K562 (cell line): ENCODE measurements around the gene DCUN1D3. TPM values are rescaled to one million over a fixed set of nuclear protein-coding genes. Genes with fewer than 3 reads are reported as not detected.

Experiments
- ATAC-seq: fragments of 200-7000 bp; cut with Tn5 transposase; 3 replicates; pipeline ENCODE4 v1.9.1; 2020; ENCODE audit warnings: moderate library complexity
- BruUV-seq: library from RNA; stranded (reverse); fragments of 400-500 nt; replicated peaks from 2 replicates; lab custom pipeline; 2021; lab: Mats Ljungman, UMichigan
- CTCF ChIA-PET: fragments of 300-600 bp; formaldehyde crosslinking; extraction: SDS; loops from one replicate; lab custom pipeline; 2021; ENCODE audit warnings: low intra/inter-chr PET ratio; lab: Yijun Ruan, JAX
- POLR2A ChIA-PET: fragments of 300-600, 350-650 bp; sonication (Branson Sonifier 250); formaldehyde crosslinking; extraction: SDS; loops from one replicate; lab custom pipeline; 2021; ENCODE audit warnings: antibody characterized with exemption, inconsistent platforms; lab: Yijun Ruan, JAX
- DNase-seq, 4 experiments: peaks; one replicate each; pipeline versions ENCODE4 v3.0.0 to v3.0.0-alpha.2; 2011 to 2018; ENCODE audit warnings: low spot score in 3 of 4, mixed read lengths in 3 of 4; ENCODE audit errors: extremely low read depth in 1 of 4
- FAIRE-seq: peaks from 2 replicates; lab custom pipeline; 2011; peaks lifted over from hg19 to GRCh38; lab: Jason Lieb, UNC
- H2AFZ ChIP-seq: 2 replicates; pipeline ENCODE4 v1.6.0; 2011; ENCODE audit warnings: low read depth, low read length, control low read depth, inconsistent platforms
- H3K27ac ChIP-seq: fragments of 200-600 bp; 3 replicates; pipeline ENCODE4 v1.8.0; 2011; ENCODE audit warnings: low read depth, mild to moderate bottlenecking, control low read depth, inconsistent platforms, low read length, moderate library complexity, mixed read lengths; ENCODE audit errors: extremely low read depth
- H3K27me3 ChIP-seq, 2 experiments: fragments of 300-600 bp in 1 of 2; 2 replicates in 1 of 2; 3 replicates in 1 of 2; pipeline versions ENCODE4 v1.6.0 to v1.8.0; 2011; ENCODE audit warnings: inconsistent platforms in 2 of 2, low read length in 2 of 2, mild to moderate bottlenecking in 1 of 2, mixed read lengths in 1 of 2, moderate library complexity in 1 of 2; ENCODE audit not compliant: control insufficient read depth in 2 of 2, insufficient read depth in 2 of 2
- H3K36me3 ChIP-seq: fragments of 300-600 bp; 3 replicates; pipeline ENCODE4 v1.8.0; 2011; ENCODE audit warnings: mild to moderate bottlenecking, low read length, inconsistent platforms; ENCODE audit not compliant: control insufficient read depth, insufficient read depth
- H3K4me1 ChIP-seq, 2 experiments: fragments of 200-600 bp in 1 of 2; replicated peaks in 1 of 2; 2 replicates in 1 of 2; 3 replicates in 1 of 2; pipeline versions ENCODE4 v1.5.1 to v1.8.0; 2011; ENCODE audit warnings: inconsistent platforms in 2 of 2, low read length in 2 of 2, mild to moderate bottlenecking in 1 of 2, mixed read lengths in 1 of 2, moderate library complexity in 1 of 2; ENCODE audit not compliant: control insufficient read depth in 2 of 2, insufficient read depth in 2 of 2
- H3K4me2 ChIP-seq: 2 replicates; pipeline ENCODE4 v1.6.1; 2011; ENCODE audit warnings: low read length, control low read depth, inconsistent platforms, mixed read lengths; ENCODE audit not compliant: insufficient read depth
- H3K4me3 ChIP-seq: fragments of 200-600 bp; sonication (generic), shearing (Covaris generic); 2 replicates; pipeline ENCODE4 v1.5.1; 2016; ENCODE audit warnings: control low read depth, inconsistent platforms
- H3K79me2 ChIP-seq: fragments of 200-600 bp; 3 replicates; pipeline ENCODE4 v1.8.0; 2011; ENCODE audit warnings: low read length, inconsistent platforms; ENCODE audit not compliant: control insufficient read depth, insufficient read depth
- H3K9ac ChIP-seq, 2 experiments: 2 replicates each; pipeline versions ENCODE4 v1.6.0 to v1.6.1; 2011; ENCODE audit warnings: low read depth in 2 of 2, low read length in 2 of 2, control low read depth in 1 of 2, inconsistent platforms in 1 of 2, mild to moderate bottlenecking in 1 of 2, mixed read lengths in 1 of 2; ENCODE audit not compliant: insufficient read depth in 1 of 2
- H3K9me1 ChIP-seq: one replicate; pipeline ENCODE4 v1.6.0; 2011; ENCODE audit warnings: inconsistent platforms, mild to moderate bottlenecking, low read length, moderate library complexity; ENCODE audit not compliant: control insufficient read depth, insufficient read depth
- H3K9me3 ChIP-seq: replicated peaks from 2 replicates; pipeline ENCODE4 v1.5.1; 2011; ENCODE audit warnings: low read depth, low read length, inconsistent platforms; ENCODE audit not compliant: control insufficient read depth, insufficient read depth
- H4K20me1 ChIP-seq: replicated peaks from 2 replicates; pipeline ENCODE4 v1.6.1; 2011; ENCODE audit warnings: low read length, inconsistent platforms, mixed read lengths; ENCODE audit not compliant: control insufficient read depth, insufficient read depth
- CTCFL ChIP-seq: IDR thresholded peaks from 2 replicates; pipeline ENCODE4 v1.6.1; 2011; ENCODE audit warnings: borderline replicate concordance, low read depth, mild to moderate bottlenecking, moderate library complexity, low read length; ENCODE audit not compliant: insufficient read depth, poor library complexity, severe bottlenecking
- DIDO1 ChIP-seq: fragments of 450-650 bp; IDR thresholded peaks from 2 replicates; pipeline ENCODE4 v1.6.1; 2016; ENCODE audit warnings: low read depth, missing biosample characterization, missing genetic modification characterization
- DNMT1 ChIP-seq: fragments of 450-650 bp; IDR thresholded peaks from 2 replicates; pipeline ENCODE4 v1.6.1; 2016; ENCODE audit warnings: antibody characterized with exemption, mild to moderate bottlenecking
- EHMT2 ChIP-seq: fragments of 450-650 bp; IDR thresholded peaks from 2 replicates; pipeline ENCODE4 v1.6.1; 2018; ENCODE audit warnings: antibody characterized with exemption
- ERF ChIP-seq: fragments of 450-650 bp; formaldehyde crosslinking; IDR thresholded peaks from 2 replicates; pipeline ENCODE4 v1.4.0; 2020; ENCODE audit warnings: mild to moderate bottlenecking, mixed read lengths
- ETS2 ChIP-seq: IDR thresholded peaks from 2 replicates; pipeline ENCODE4 v1.6.1; 2016; ENCODE audit warnings: borderline replicate concordance, missing genetic modification characterization, mild to moderate bottlenecking, moderate library complexity, missing compliant biosample characterization; ENCODE audit not compliant: poor library complexity, severe bottlenecking
- FOXA3 ChIP-seq, 2 experiments: fragments of 450-650 bp in 1 of 2; sonication (generic) in 1 of 2; formaldehyde crosslinking; IDR thresholded peaks in 1 of 2; conservative IDR thresholded peaks in 1 of 2; 2 replicates each; pipeline versions ENCODE4 v1.4.0 to v1.8.0; 2020 to 2022; ENCODE audit warnings: mild to moderate bottlenecking in 2 of 2, missing genetic modification reagents in 1 of 2
- NCOA2 ChIP-seq, 2 experiments: fragments of 450-650 bp; IDR thresholded peaks; 2 replicates each; pipeline ENCODE4 v1.6.1; 2018; ENCODE audit warnings: mild to moderate bottlenecking in 2 of 2, moderate library complexity in 1 of 2; ENCODE audit not compliant: partially characterized antibody in 2 of 2
- NFATC3 ChIP-seq: fragments of 450-650 bp; IDR thresholded peaks from 2 replicates; pipeline ENCODE4 v1.6.1; 2017; ENCODE audit warnings: mild to moderate bottlenecking
- NFE2 ChIP-seq: IDR thresholded peaks from 2 replicates; pipeline ENCODE4 v1.6.1; 2014; ENCODE audit warnings: antibody characterized with exemption, low read depth
- RB1 ChIP-seq: fragments of 450-650 bp; IDR thresholded peaks from 2 replicates; pipeline ENCODE4 v1.6.1; 2017; ENCODE audit warnings: low read depth, mild to moderate bottlenecking
- SPI1 ChIP-seq: IDR thresholded peaks from 2 replicates; pipeline ENCODE4 v1.6.1; 2011; ENCODE audit warnings: low read depth, low read length, control low read depth, borderline replicate concordance
- TAF15 ChIP-seq: fragments of 200-400 bp; formaldehyde crosslinking; IDR thresholded peaks from 2 replicates; pipeline ENCODE4 v1.6.1; 2017; ENCODE audit warnings: mild to moderate bottlenecking, low read depth, low read length, moderate library complexity
- TCF3 ChIP-seq: sonication (generic); formaldehyde crosslinking; IDR thresholded peaks from 2 replicates; pipeline ENCODE4 v1.4.0; 2020; ENCODE audit warnings: mild to moderate bottlenecking, missing genetic modification reagents
- ZFP1 ChIP-seq: fragments of 450-650 bp; formaldehyde crosslinking; IDR thresholded peaks from 2 replicates; pipeline ENCODE4 v1.4.0; 2020; ENCODE audit warnings: mild to moderate bottlenecking, mixed read lengths
- ZNF583 ChIP-seq: fragments of 250-450 bp; sonication (Bioruptor Pico); IDR thresholded peaks from 2 replicates; pipeline ENCODE4 v1.4.0; 2020
- ZNF668 ChIP-seq: fragments of 250-450 bp; sonication (Bioruptor Pico); IDR thresholded peaks from 2 replicates; pipeline ENCODE4 v1.8.0; 2022; ENCODE audit warnings: mild to moderate bottlenecking, inconsistent platforms
- WGBS: fragments of 100-300 bp; shearing (Covaris generic); methylation state at CpG from one replicate; pipeline ENCODE4 v1.1.6; 2016; ENCODE audit warnings: low coverage, mixed read lengths; ENCODE audit not compliant: insufficient coverage; ENCODE audit errors: missing lambda C conversion rate; 5-methylcytosine and 5-hydroxymethylcytosine counted together
- in situ Hi-C: fragments of 300-500 bp; cut with MboI; formaldehyde crosslinking; loops from 4 replicates; pipeline ENCODE4 v1.15.0; 2018; ENCODE audit warnings: inconsistent platforms, mixed read lengths
- intact Hi-C: fragments of 100-400 bp; cut with micrococcal nuclease; formaldehyde crosslinking; loops from 2 replicates; pipeline ENCODE4 v1.14.2; 2022
- polyA plus RNA-seq, 8 experiments: library from polyadenylated mRNA; depleted of rRNA in 4 of 8; stranded (reverse) in 5 of 8; unstranded in 3 of 8; fragments of >200 nt; fragmentation: Nextera tagmentation in 2 of 8; fragmentation: Illumina TruSeq in 1 of 8; extraction: Ambion mirVana in 2 of 8; extraction: Trizol in 1 of 8; gene quantifications; 2 replicates each; pipeline versions ENCODE4 v1.2.1 to v1.2.3, GENCODE V29; 2011 to 2014; ENCODE audit warnings: inconsistent platforms in 1 of 8, missing spikeins in 1 of 8
- total RNA-seq, 7 experiments: library from RNA; depleted of rRNA in 6 of 7; stranded (reverse); fragments of >200 nt in 6 of 7; fragmentation: Illumina TruSeq in 2 of 7; extraction: Trizol in 2 of 7; gene quantifications; 2 replicates each; pipeline versions ENCODE4 v1.2.1 to v1.2.3, GENCODE V29; 2011 to 2021; ENCODE audit warnings: low replicate concordance in 1 of 7
- TF ChIP-seq, protein P1 (sequence below): fragments of 450-650 bp; formaldehyde crosslinking; IDR thresholded peaks from 2 replicates; pipeline ENCODE4 v1.4.0; 2022; ENCODE audit warnings: missing genetic modification characterization
- TF ChIP-seq, protein P2 (sequence below): fragments of 450-650 bp; formaldehyde crosslinking; IDR thresholded peaks from 2 replicates; pipeline ENCODE4 v1.4.0; 2020; ENCODE audit warnings: mild to moderate bottlenecking, moderate library complexity

Gene DCUN1D3
- total and polyA plus RNA-seq, 9 of the 15 experiments (the other 6 are each of a cell fraction or from before 2014, with no cell fraction given), result 1.0 to 4.7 (median 2.2) TPM

- H3K9me3 ChIP-seq, result no peaks in the 10 kb centered on the region
- no peak for FAIRE-seq
- ChIA-PET CTCF (no interaction called here), POLR2A (interaction anchor here (1.7 kb wide), 1 partner anchor 8 kb away, joined by 5 read pairs; no protein-coding TSS in a partner anchor)
- no peak for ATAC-seq
- H3K4me2 ChIP-seq, result no peak overlapping the region
- no peaks in the 10 kb centered on the region for H3K27me3 ChIP-seq
- in situ Hi-C loops, result no loop called here
- BruUV-seq, result no TSS peak
- no peak overlapping the region for H3K4me3 ChIP-seq
- no peak for DNase-seq
- H3K36me3 ChIP-seq, result no peaks in the 10 kb centered on the region
- no peaks in the 10 kb centered on the region for H4K20me1 ChIP-seq
- intact Hi-C loops, result no loop called here
- no peaks in the 10 kb centered on the region; a peak in 1 of 5 replicates for H3K4me1 ChIP-seq
- 47% methylated on average over 7 of the region's 7 CpGs for WGBS
- no peaks in the 10 kb centered on the region for H3K9me1 ChIP-seq
- no peak overlapping the region for H3K27ac ChIP-seq
- H2AFZ ChIP-seq, result no peak overlapping the region
- no peaks in the 10 kb centered on the region for H3K79me2 ChIP-seq
- no peak overlapping the region for H3K9ac ChIP-seq
- TF ChIP-seq TCF3 (CRISPR knock-in tag), result no peak
- no peak for TF ChIP-seq DIDO1 (tag)
- no peak for TF ChIP-seq FOXA3 (CRISPR knock-in tag; conservative IDR thresholded peaks at IDR 0.05 in 1 of 2, IDR thresholded peaks at IDR 0.05 in 1 of 2)
- TF ChIP-seq ZNF583 (CRISPR knock-in tag), result no peak
- no peak for TF ChIP-seq NFATC3
- TF ChIP-seq, protein P1, sequence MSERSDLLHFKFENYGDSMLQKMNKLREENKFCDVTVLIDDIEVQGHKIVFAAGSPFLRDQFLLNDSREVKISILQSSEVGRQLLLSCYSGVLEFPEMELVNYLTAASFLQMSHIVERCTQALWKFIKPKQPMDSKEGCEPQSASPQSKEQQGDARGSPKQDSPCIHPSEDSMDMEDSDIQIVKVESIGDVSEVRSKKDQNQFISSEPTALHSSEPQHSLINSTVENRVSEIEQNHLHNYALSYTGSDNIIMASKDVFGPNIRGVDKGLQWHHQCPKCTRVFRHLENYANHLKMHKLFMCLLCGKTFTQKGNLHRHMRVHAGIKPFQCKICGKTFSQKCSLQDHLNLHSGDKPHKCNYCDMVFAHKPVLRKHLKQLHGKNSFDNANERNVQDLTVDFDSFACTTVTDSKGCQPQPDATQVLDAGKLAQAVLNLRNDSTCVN (CRISPR knock-in tag), result no peak
- TF ChIP-seq NCOA2 (IDR thresholded peaks at IDR 0.05; ENCODE audit: partially characterized antibody in 2 of 2), result no peak
- TF ChIP-seq TAF15, result no peak
- TF ChIP-seq CTCFL, result no peak
- TF ChIP-seq, protein P2, sequence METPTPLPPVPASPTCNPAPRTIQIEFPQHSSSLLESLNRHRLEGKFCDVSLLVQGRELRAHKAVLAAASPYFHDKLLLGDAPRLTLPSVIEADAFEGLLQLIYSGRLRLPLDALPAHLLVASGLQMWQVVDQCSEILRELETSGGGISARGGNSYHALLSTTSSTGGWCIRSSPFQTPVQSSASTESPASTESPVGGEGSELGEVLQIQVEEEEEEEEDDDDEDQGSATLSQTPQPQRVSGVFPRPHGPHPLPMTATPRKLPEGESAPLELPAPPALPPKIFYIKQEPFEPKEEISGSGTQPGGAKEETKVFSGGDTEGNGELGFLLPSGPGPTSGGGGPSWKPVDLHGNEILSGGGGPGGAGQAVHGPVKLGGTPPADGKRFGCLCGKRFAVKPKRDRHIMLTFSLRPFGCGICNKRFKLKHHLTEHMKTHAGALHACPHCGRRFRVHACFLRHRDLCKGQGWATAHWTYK (CRISPR knock-in tag), result no peak
- no peak for TF ChIP-seq ZFP1 (CRISPR knock-in tag)
- TF ChIP-seq SPI1, result no peak
- no peak for TF ChIP-seq ZNF668 (CRISPR knock-in tag)
- no peak for TF ChIP-seq ETS2 (tag)
- TF ChIP-seq EHMT2, result no peak
- TF ChIP-seq RB1, result no peak
- TF ChIP-seq ERF (CRISPR knock-in tag), result no peak
- TF ChIP-seq DNMT1, result no peak
- 0 out of 2 replicates have a peak, but pooled peaks have one; percentile 8 for TF ChIP-seq NFE2
Observed at GRCh38 chr16:20879175-20880040, 20.8 kb downstream of the DCUN1D3 start.
